ENCODE results near the gene UQCR10. TPM values are rescaled to one million over a fixed set of nuclear protein-coding genes. Genes with fewer than 3 reads are reported as not detected.

Gene UQCR10
- polyA plus RNA-seq, 3 donors from 2014 or later = 285 to 342 (median 286) TPM

GRCh38 chr22:29786031-29786430 lies 18.9 kb downstream of the UQCR10 start:
- Mint-ChIP-seq H3K4me1 (no peaks in the 10 kb centered on the region), H3K27ac (peak overlapping the region in 1 of 6 donors; percentile 68), H3K4me3 (no peak overlapping the region), H3K9me3 (no peaks in the 10 kb centered on the region), H3K27me3 (ENCODE audit: low read depth in 3 of 3) (no peaks in the 10 kb centered on the region), H3K36me3 (peaks cover 8 to 18% (median 12%) of the 10 kb centered on the region in 3 donors)
- DNase-seq = no peak

GRCh38 chr22:29787371-29787980 lies 20.3 kb downstream of the UQCR10 start:
- no peak overlapping the region for H3K27ac Mint-ChIP-seq
- H3K9me3 Mint-ChIP-seq = no peaks in the 10 kb centered on the region
- no peaks in the 10 kb centered on the region for H3K4me1 Mint-ChIP-seq
- no peak overlapping the region for H3K4me3 Mint-ChIP-seq
- DNase-seq = no peak
- H3K27me3 Mint-ChIP-seq (ENCODE audit: low read depth in 3 of 3) = no peaks in the 10 kb centered on the region
- H3K36me3 Mint-ChIP-seq = peaks cover 8 to 26% (median 12%) of the 10 kb centered on the region in 3 donors

- no peaks in the 10 kb centered on the region for H3K9me3 Mint-ChIP-seq
- peaks cover 8 to 26% (median 12%) of the 10 kb centered on the region in 3 donors for H3K36me3 Mint-ChIP-seq
- no peak overlapping the region for H3K4me3 Mint-ChIP-seq
Measured at GRCh38 chr22:29788339-29789279, 21.4 kb downstream of the UQCR10 start.

GRCh38 chr22:29790061-29790460 lies 22.9 kb downstream of the UQCR10 start:
- no peaks in the 10 kb centered on the region for H3K4me1 Mint-ChIP-seq
- no peaks in the 10 kb centered on the region for H3K9me3 Mint-ChIP-seq
- H3K4me3 Mint-ChIP-seq = no peak overlapping the region
- H3K27ac Mint-ChIP-seq = peak overlapping the region in 1 of 6 donors; percentile 56
- peaks cover 8 to 28% (median 12%) of the 10 kb centered on the region in 3 donors for H3K36me3 Mint-ChIP-seq
- DNase-seq = no peak
- no peaks in the 10 kb centered on the region for H3K27me3 Mint-ChIP-seq (ENCODE audit: low read depth in 3 of 3)

More at GRCh38 chr22:29788339-29789279, 21.4 kb downstream of the UQCR10 start:
- Mint-ChIP-seq H3K27ac (peak overlapping the region in 1 of 6 donors; percentile 13), H3K4me1 (no peaks in the 10 kb centered on the region), H3K27me3 (ENCODE audit: low read depth in 3 of 3) (no peaks in the 10 kb centered on the region)
- DNase-seq = no peak

GRCh38 chr22:29793396-29793795 lies 26.2 kb downstream of the UQCR10 start:
- no peak overlapping the region for H3K4me3 Mint-ChIP-seq
- no peak for DNase-seq
- peaks cover 0 to 3% (median 0%) of the 10 kb centered on the region in 3 donors for H3K27me3 Mint-ChIP-seq (ENCODE audit: low read depth in 3 of 3)
- H3K36me3 Mint-ChIP-seq = peaks cover 4 to 31% (median 5%) of the 10 kb centered on the region in 3 donors
- no peak overlapping the region for H3K27ac Mint-ChIP-seq
- H3K4me1 Mint-ChIP-seq = peaks cover 0 to 14% of the 10 kb centered on the region in 2 donors
- no peaks in the 10 kb centered on the region for H3K9me3 Mint-ChIP-seq

- no peak overlapping the region for H3K27ac Mint-ChIP-seq
- peaks cover 0 to 25% of the 10 kb centered on the region in 2 donors for H3K4me1 Mint-ChIP-seq
- H3K9me3 Mint-ChIP-seq = no peaks in the 10 kb centered on the region
- DNase-seq = no peak
- H3K36me3 Mint-ChIP-seq = peaks cover 6 to 35% (median 9%) of the 10 kb centered on the region in 3 donors
- peaks cover 0 to 3% (median 0%) of the 10 kb centered on the region in 3 donors for H3K27me3 Mint-ChIP-seq (ENCODE audit: low read depth in 3 of 3)
- no peak overlapping the region for H3K4me3 Mint-ChIP-seq
Measured at GRCh38 chr22:29795663-29796062, 28.5 kb downstream of the UQCR10 start.

- peaks cover 0 to 3% (median 0%) of the 10 kb centered on the region in 3 donors for H3K27me3 Mint-ChIP-seq (ENCODE audit: low read depth in 3 of 3)
- H3K27ac Mint-ChIP-seq = peak overlapping the region in 1 of 6 donors; percentile 40
- peak in 1 of 3 donors; percentile 14 for DNase-seq
- peaks cover 0 to 25% of the 10 kb centered on the region in 2 donors for H3K4me1 Mint-ChIP-seq
- H3K9me3 Mint-ChIP-seq = no peaks in the 10 kb centered on the region
- H3K4me3 Mint-ChIP-seq = no peak overlapping the region
- peaks cover 9 to 36% (median 11%) of the 10 kb centered on the region in 3 donors for H3K36me3 Mint-ChIP-seq
Measured at GRCh38 chr22:29797351-29797750, 30.2 kb downstream of the UQCR10 start.

- peaks cover 0 to 25% of the 10 kb centered on the region in 2 donors for H3K4me1 Mint-ChIP-seq
- H3K27me3 Mint-ChIP-seq (ENCODE audit: low read depth in 3 of 3) = peaks cover 0 to 3% (median 0%) of the 10 kb centered on the region in 3 donors
- no peak overlapping the region for H3K4me3 Mint-ChIP-seq
- H3K36me3 Mint-ChIP-seq = peaks cover 9 to 37% (median 12%) of the 10 kb centered on the region in 3 donors
- DNase-seq = no peak
- no peaks in the 10 kb centered on the region for H3K9me3 Mint-ChIP-seq
- peak overlapping the region in 3 of 6 donors; percentile 14 to 66 (median 21) for H3K27ac Mint-ChIP-seq
Measured at GRCh38 chr22:29798318-29798717, 31.1 kb downstream of the UQCR10 start.

- peaks cover 12 to 42% (median 16%) of the 10 kb centered on the region in 3 donors for H3K36me3 Mint-ChIP-seq
- H3K9me3 Mint-ChIP-seq = no peaks in the 10 kb centered on the region
- DNase-seq = no peak
- H3K4me3 Mint-ChIP-seq = no peak overlapping the region
- H3K4me1 Mint-ChIP-seq = peaks cover 0 to 25% of the 10 kb centered on the region in 2 donors
- H3K27me3 Mint-ChIP-seq (ENCODE audit: low read depth in 3 of 3) = peaks cover 0 to 3% (median 0%) of the 10 kb centered on the region in 3 donors
- peak overlapping the region in 1 of 6 donors; percentile 41 for H3K27ac Mint-ChIP-seq
Measured at GRCh38 chr22:29798801-29799200, 31.6 kb downstream of the UQCR10 start.

GRCh38 chr22:29799217-29799680 lies 32.1 kb downstream of the UQCR10 start:
- no peak for DNase-seq
- no peak overlapping the region for H3K4me3 Mint-ChIP-seq
- H3K36me3 Mint-ChIP-seq = peaks cover 12 to 43% (median 16%) of the 10 kb centered on the region in 3 donors
- H3K27ac Mint-ChIP-seq = no peak overlapping the region
- peaks cover 0 to 3% (median 0%) of the 10 kb centered on the region in 3 donors for H3K27me3 Mint-ChIP-seq (ENCODE audit: low read depth in 3 of 3)
- H3K4me1 Mint-ChIP-seq = peaks cover 0 to 25% of the 10 kb centered on the region in 2 donors
- H3K9me3 Mint-ChIP-seq = no peaks in the 10 kb centered on the region

GRCh38 chr22:29801153-29801552 lies 34.0 kb downstream of the UQCR10 start:
- no peaks in the 10 kb centered on the region for H3K9me3 Mint-ChIP-seq
- DNase-seq = no peak
- peaks cover 0 to 3% (median 0%) of the 10 kb centered on the region in 3 donors for H3K27me3 Mint-ChIP-seq (ENCODE audit: low read depth in 3 of 3)
- no peak overlapping the region for H3K27ac Mint-ChIP-seq
- peaks cover 22 to 50% (median 26%) of the 10 kb centered on the region in 3 donors for H3K36me3 Mint-ChIP-seq
- H3K4me1 Mint-ChIP-seq = peaks cover 0 to 25% of the 10 kb centered on the region in 2 donors
- no peak overlapping the region for H3K4me3 Mint-ChIP-seq

- Mint-ChIP-seq H3K9me3 (no peaks in the 10 kb centered on the region), H3K27ac (no peak overlapping the region), H3K4me1 (peaks cover 0 to 25% of the 10 kb centered on the region in 2 donors), H3K27me3 (ENCODE audit: low read depth in 3 of 3) (peaks cover 0 to 3% (median 0%) of the 10 kb centered on the region in 3 donors), H3K36me3 (peaks cover 23 to 50% (median 23%) of the 10 kb centered on the region in 3 donors), H3K4me3 (no peak overlapping the region)
- no peak for DNase-seq
Measured at GRCh38 chr22:29801796-29802195, 34.6 kb downstream of the UQCR10 start.

- peaks cover 30 to 57% (median 32%) of the 10 kb centered on the region in 3 donors for H3K36me3 Mint-ChIP-seq
- no peaks in the 10 kb centered on the region for H3K9me3 Mint-ChIP-seq
- peak overlapping the region in 1 of 6 donors; percentile 65 for H3K27ac Mint-ChIP-seq
- peaks cover 0 to 13% of the 10 kb centered on the region in 2 donors for H3K4me1 Mint-ChIP-seq
- no peak overlapping the region for H3K4me3 Mint-ChIP-seq
- no peaks in the 10 kb centered on the region for H3K27me3 Mint-ChIP-seq (ENCODE audit: low read depth in 3 of 3)
- no peak for DNase-seq
Measured at GRCh38 chr22:29803190-29803589, 36.0 kb downstream of the UQCR10 start.

Measured in immature natural killer cell (primary cell).